GM12801 (cell line): ENCODE results near the gene ITGA5.

Source experiments
- TF ChIP-seq, protein P1 (sequence below): IDR thresholded peaks from one replicate; pipeline ENCODE4 v1.5.1; 2011; ENCODE audit warnings: control low read depth; ENCODE audit not compliant: insufficient read length; ENCODE audit errors: extremely low read depth

The ITGA5 gene

DNA sequence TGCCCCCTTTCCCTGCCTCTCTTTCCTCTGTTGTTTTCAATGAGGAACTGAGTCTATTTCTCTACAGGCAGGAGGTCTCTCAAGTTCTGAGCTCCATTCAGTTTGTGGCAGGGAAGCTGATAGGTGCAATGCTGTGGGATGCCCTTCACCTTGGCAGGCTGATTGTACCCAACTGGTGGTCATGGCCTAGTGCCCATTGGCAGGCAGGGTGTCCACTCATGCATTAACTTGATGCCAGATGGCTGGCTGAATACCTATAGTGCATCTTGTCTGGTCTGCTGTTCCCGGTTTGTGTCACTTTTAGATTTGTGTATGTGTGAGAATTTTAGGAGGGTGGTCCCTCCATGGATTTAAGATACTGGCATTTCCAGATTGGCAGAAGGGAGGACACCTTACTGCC, 20.0 kb upstream of the ITGA5 start:
- TF ChIP-seq, protein P1, sequence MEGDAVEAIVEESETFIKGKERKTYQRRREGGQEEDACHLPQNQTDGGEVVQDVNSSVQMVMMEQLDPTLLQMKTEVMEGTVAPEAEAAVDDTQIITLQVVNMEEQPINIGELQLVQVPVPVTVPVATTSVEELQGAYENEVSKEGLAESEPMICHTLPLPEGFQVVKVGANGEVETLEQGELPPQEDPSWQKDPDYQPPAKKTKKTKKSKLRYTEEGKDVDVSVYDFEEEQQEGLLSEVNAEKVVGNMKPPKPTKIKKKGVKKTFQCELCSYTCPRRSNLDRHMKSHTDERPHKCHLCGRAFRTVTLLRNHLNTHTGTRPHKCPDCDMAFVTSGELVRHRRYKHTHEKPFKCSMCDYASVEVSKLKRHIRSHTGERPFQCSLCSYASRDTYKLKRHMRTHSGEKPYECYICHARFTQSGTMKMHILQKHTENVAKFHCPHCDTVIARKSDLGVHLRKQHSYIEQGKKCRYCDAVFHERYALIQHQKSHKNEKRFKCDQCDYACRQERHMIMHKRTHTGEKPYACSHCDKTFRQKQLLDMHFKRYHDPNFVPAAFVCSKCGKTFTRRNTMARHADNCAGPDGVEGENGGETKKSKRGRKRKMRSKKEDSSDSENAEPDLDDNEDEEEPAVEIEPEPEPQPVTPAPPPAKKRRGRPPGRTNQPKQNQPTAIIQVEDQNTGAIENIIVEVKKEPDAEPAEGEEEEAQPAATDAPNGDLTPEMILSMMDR = no peak

DNA sequence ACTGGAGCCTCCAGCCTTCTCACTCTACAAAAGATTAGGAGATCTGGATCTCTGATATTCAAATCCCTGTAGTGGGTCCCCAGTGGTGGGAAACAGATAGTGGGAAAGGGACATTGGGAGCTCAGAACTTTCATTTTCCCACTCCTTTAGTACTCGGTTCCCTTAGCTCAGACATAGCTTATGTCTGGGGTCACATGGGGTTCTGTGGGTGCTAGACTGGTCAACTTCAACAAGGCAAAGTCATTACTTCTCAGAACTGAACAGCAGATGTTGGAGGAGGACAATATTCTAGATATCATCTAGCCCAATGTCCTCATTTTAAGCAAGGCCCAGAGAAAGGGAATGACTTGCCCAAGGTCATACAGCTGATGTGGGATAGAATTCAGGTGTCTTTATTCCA, 19.5 kb upstream of the ITGA5 start:
- TF ChIP-seq, protein P1 = no peak

DNA sequence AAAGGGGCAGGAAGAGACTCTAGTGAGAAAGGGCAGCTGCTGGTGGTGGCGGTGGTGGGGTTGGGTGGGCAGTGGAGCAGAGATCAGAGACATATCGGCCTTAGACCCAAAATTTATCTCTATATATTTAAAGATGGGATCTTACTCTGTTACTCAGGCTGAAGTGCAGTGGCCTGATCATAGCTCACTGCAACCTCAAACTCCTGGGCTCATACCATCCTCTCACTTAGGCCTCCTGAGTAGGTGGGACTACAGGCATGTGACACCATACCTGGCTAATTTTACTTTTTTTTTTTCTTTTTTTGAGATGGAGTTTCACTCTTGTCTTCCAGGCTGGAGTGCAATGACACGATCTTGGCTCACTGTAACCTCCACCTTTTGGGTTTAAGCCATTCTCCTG, 18.6 kb upstream of the ITGA5 start:
- TF ChIP-seq, protein P1 = no peak

DNA sequence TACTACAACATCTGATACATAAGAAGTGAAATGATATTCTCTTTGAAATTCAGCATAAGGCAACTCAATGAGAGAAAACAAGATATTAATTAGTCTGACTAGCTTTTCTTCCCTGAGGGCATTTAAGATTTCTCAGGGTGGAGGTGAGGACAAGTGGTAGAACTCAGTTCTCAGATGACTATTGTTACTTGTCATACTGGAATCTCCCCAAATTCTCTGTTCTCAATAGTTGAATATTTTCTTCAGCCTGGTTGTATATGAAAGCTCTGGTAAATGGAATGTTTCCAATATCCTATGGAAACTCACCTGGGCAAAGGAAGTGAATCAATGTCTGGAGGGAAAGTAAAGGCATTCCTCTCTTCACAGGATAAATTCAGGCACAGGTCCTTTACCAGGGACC, 18.2 kb upstream of the ITGA5 start:
- TF ChIP-seq, protein P1 = no peak

DNA sequence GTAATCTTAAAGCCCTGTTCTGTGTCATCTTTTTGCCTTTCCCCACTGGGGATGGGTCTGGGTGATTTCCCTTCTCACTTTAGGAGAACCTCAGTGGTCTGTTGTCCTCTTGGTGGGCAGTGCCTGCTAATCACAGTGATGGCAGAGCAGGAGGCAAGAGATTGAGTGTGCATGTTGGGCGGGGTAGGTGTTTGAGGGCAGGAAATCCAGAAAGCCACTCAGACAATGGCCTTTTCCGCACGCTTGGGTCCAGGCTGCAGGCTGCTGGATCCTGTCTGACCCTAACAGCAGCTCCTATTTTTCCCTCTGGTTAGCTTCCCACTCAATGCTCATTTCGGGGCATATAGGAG, 13.7 kb upstream of the ITGA5 start:
- TF ChIP-seq, protein P1 = no peak

DNA sequence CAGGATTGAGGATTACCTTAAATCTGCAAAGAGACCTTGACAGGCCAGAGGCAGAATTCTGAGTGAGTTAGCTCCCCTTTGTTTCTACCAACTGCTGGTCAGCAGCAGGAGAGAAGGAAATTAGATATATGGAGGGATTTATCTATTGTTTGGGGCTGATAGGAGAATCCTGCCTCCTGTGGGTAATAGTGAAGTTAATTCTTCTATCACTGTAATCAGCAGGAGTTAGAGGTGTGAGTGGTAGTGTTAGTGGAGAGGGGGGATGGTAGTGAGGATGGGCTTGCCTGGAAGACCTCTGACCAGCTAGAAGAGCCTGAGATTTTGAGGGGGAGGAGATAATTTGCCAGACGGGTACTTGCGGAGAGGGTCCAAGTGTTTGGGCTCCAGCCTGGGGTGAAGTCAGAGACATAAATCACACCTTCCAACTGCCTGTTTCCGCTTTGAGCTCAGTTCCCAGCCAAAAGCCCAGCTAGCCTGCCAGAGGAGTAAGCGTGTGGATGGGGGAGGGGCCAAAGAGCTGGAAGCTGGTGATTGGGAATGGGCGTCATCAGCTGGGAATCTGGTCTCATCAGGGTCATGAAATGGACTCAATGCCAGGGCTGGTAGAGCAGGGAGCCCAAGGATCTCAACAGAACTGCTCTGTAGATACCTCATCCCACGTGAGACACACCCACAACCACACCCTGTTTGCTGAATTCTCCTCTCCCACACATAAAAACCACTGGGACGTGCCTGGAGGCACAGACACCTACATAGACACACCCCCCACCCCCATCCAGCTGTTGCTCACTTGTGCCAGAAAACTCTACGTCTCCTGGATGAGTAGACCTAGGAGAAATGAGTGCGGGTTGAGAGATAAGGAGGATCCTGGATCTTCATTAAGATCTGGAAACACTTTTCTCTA, 13.1 kb upstream of the ITGA5 start:
- TF ChIP-seq, protein P1 = no peak

DNA sequence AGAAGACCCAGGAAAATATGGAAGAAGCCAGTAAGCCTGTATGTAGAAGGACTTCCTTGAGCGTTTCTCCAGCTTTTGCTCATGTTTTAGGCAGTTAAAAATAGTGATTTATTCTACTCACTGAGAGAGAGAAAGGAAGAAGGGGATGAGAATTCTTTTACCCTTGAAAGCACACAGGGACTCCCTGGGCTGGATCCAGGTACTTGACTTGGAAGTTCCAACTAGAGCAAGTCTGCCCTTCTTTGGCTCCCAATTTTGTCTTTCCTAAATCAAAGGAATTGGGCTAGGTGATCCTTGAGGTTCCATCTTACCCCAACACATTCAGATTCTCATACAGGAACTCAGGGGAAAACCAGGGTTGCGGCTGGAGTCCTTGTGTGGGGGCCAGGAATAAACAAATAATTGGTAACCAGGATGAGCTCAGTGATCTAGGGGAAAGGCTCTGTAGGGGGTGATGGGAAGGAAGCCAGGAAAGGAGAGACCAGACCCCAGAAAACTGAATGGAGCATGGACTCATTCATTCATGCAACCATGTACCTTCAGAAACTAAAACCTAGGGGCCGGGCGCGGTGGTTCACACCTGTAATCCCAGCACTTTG, 11.5 kb upstream of the ITGA5 start:
- TF ChIP-seq, protein P1 = no peak
